K562 treated with DMSO at 1 percent for 24 hours (cell line): ENCODE results near the gene ABHD17A. TPM values are rescaled to one million over a fixed set of nuclear protein-coding genes. Genes with fewer than 3 reads are reported as not detected.

ENCODE experiments used
- total RNA-seq: library from RNA; unstranded; fragments of 300-600 nt; gene quantifications from 2 replicates; pipeline ENCODE4 v1.2.3, GENCODE V29; 2022; ENCODE audit warnings: low read depth; ENCODE audit not compliant: insufficient read depth

The ABHD17A gene
- total RNA-seq = 230 and 249 TPM in 2 replicates

DNA sequence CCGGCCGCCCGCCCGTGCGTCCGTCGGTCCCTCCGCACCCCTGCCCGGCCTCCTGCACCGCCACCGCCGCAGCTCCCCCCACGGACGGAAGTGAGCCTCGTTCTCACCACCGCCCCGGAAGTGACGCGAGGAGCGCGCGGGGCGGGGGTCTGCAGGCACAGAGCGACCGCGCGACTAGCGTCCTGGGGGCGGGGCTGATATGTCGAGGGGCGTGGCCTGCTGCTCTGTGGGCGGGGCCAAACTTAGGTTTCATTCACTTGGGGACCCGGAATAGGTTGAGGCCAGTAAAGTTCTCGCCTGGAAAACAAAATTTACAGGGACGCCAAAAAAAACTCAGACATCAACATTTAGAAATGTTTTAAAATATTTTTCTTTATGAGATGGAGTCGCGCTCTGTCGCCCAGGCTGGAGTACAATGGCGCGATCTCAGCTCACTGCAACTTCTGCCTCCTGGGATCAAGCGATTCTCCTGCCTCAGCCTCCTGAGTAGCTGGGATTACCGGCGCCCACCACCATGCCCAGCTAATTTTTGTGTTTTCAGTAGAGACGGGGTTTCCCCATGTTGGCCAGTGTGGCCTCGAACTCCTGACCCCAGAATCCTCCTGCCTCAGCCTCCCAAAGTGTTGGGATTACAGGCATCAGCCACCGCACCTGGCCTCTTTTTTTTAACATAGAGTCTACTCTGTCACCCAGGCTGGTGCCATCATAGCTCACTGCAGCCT is at the start of gene ABHD17A:
TSS of gene ABHD17A (minus strand) at position 99 of the 722 bp plus-strand sequence. CDS start 3,930 bp downstream, outside the sequence.

DNA sequence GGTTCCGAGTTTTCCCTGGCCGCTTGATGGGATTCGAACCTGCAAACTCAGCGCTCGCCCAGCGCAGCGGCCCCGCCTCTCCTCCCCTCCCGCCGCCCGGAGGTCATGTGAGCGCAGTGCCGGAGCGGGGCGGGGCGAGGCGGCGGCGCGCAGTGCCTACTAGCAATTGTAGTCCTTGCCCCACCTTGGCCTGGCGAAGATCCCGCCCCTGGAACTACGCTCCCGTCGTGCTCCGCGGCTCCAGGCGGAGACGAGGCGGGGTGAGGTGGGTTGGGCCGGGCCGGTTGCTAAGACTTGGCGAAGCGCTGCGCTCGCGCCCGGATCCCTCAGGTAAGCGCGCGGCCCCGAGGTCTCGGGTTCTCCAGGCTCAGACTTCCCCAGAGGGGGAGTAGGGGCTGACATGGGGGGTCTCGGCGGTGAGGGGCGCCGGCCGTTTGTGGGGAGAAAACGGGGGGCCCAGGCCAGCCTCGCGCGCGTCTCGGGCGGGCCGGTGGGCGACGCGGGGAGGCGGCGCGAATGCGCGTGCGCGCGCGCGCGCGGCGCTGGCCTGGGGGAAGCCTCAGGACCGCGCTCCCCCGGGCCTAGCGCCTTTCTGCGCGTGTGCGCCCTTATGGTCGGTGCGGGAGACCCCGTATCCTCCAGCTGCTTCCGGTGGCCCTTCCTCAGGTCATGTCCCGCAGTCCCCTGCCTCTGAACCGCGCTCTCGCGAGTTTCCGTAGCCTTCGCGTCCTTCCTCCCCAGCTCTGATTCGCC is 20.0 kb upstream of the ABHD17A start, which contains the start of the genes ADAT3 and SCAMP4:
TSS of gene ADAT3 (plus strand) at position 290 of the 753 bp plus-strand sequence. CDS start 6,649 bp downstream, outside the sequence.
TSS of gene SCAMP4 (plus strand) at position 290 of the 753 bp plus-strand sequence. CDS start 9,621 bp downstream, outside the sequence.

DNA sequence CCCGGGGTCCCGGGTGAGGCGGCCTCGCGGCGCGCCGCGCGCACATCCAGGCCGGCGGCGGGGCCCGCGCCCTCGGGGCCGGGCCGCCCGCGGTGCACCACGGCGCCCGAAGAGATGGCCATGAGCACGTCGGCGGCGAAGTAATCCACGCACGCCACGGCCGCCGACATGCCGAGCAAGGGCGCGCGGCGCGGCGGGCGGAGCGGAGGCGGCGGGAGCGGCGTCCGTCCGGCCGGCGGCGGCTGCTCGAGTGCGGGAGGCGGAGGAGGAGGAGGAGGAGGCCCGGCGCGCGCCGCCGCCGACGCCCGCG is 22.0 kb downstream of the ABHD17A start, which contains the start of gene KLF16:
TSS of gene KLF16 (minus strand) at position 252 of the 310 bp plus-strand sequence. CDS start at position 170, 82 bp downstream.

DNA sequence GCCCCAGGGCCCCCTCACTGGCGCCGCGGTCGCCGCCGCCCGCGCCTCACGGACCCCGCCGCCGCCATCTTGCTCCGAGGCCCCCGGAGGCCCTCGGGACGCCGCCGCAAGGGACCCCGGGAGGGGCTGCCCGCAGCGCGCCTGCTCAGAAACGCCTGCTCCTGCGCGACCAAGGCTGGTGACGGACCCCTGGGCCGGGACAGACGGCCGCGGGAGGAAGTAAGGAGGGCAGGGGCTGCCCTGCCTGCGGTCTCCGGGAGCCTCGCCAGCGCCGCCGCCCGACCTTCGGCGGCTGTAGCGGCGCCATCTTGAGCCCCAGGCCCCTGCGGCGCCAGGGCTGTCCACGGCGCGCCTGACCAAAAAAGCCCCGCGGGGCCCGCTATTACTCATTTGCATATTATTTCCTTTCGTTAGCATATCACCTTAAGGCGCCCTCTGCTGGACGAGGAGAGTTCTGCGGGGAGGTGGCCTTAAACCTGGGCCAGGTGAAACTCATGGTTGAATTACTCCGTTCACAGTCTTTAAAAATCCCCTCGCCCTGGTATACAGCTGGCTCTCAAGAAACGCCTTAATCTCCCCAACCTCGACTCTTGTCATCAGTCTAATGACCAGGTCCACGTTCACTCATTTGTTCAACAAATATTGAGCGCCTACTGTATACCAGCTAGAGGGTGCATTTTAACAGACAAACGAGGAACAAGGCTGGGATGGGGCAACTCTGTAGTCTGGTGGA is 36.7 kb downstream of the ABHD17A start, which contains the start of gene REXO1:
TSS of gene REXO1 (minus strand) at position 85 of the 733 bp plus-strand sequence. CDS start 125 bp downstream, outside the sequence.

Other genes with a start within 250 kb of the ABHD17A start
- gene TCF3, start 232.9 kb downstream of the ABHD17A start, total RNA-seq = 93.2 and 103 TPM in 2 replicates
- not detected in 2 replicates for gene ONECUT3, start 132.0 kb downstream of the ABHD17A start, total RNA-seq
- gene ATP8B3, start 73.2 kb downstream of the ABHD17A start, total RNA-seq = 4.3 and 5.2 TPM in 2 replicates
- gene REXO1, start 37.0 kb downstream of the ABHD17A start, total RNA-seq = 37.0 and 38.1 TPM in 2 replicates
- gene KLF16, start 21.9 kb downstream of the ABHD17A start, total RNA-seq = 24.2 and 32.4 TPM in 2 replicates
- 29.8 and 34.6 TPM in 2 replicates for gene ADAT3, start 19.9 kb upstream of the ABHD17A start, total RNA-seq
- 71.3 and 85.5 TPM in 2 replicates for gene SCAMP4, start 19.9 kb upstream of the ABHD17A start, total RNA-seq
- 107 and 137 TPM in 2 replicates for gene CSNK1G2, start 55.7 kb upstream of the ABHD17A start, total RNA-seq
- 117 and 126 TPM in 2 replicates for gene BTBD2, start 130.2 kb upstream of the ABHD17A start, total RNA-seq
- gene MKNK2, start 165.7 kb upstream of the ABHD17A start, total RNA-seq = 395 and 452 TPM in 2 replicates
- 16.0 and 19.2 TPM in 2 replicates for gene MOB3A, start 210.8 kb upstream of the ABHD17A start, total RNA-seq
- gene IZUMO4, start 211.4 kb upstream of the ABHD17A start, total RNA-seq = 1.2 and 1.5 TPM in 2 replicates